ENCODE results near the gene KLK4. TPM values are rescaled to one million over a fixed set of nuclear protein-coding genes. Genes with fewer than 3 reads are reported as not detected.

KLK4 gene
- total RNA-seq, 4 donors from 2014 or later = 1.4 TPM; not detected in 3

- Histone ChIP-seq H3K4me3 (no peak overlapping the region), H3K36me3 (no peaks in the 10 kb centered on the region), H3K9me3 (no peaks in the 10 kb centered on the region), H3K27ac (no peak overlapping the region), H3K4me1 (no peaks in the 10 kb centered on the region), H3K27me3 (no peaks in the 10 kb centered on the region)
- no peak for TF ChIP-seq POLR2A (IDR thresholded peaks at IDR 0.05)
- TF ChIP-seq CTCF (IDR thresholded peaks at IDR 0.05) = no peak
- DNase-seq = no peak
Observed at GRCh38 chr19:50947123-50947522, 35.9 kb upstream of the KLK4 start.

- no peaks in the 10 kb centered on the region for H3K9me3 ChIP-seq
- H3K4me3 ChIP-seq = no peak overlapping the region
- no peaks in the 10 kb centered on the region for H3K4me1 ChIP-seq
- TF ChIP-seq POLR2A (IDR thresholded peaks at IDR 0.05) (no peak), CTCF (IDR thresholded peaks at IDR 0.05) (no peak)
- DNase-seq = no peak
- no peaks in the 10 kb centered on the region for H3K36me3 ChIP-seq
- H3K27ac ChIP-seq = no peak overlapping the region
- no peaks in the 10 kb centered on the region for H3K27me3 ChIP-seq
Observed at GRCh38 chr19:50944795-50945194, 33.6 kb upstream of the KLK4 start.

- H3K27me3 ChIP-seq = no peaks in the 10 kb centered on the region
- no peak for TF ChIP-seq CTCF (IDR thresholded peaks at IDR 0.05)
- no peak for TF ChIP-seq POLR2A (IDR thresholded peaks at IDR 0.05)
- DNase-seq = no peak
Observed at GRCh38 chr19:50943074-50943828, 32.1 kb upstream of the KLK4 start.

GRCh38 chr19:50939596-50939995, 28.4 kb upstream of the KLK4 start:
- H3K27ac ChIP-seq = no peak overlapping the region
- no peak overlapping the region for H3K4me3 ChIP-seq
- H3K9me3 ChIP-seq = peaks cover 0 to 5% (median 0%) of the 10 kb centered on the region in 4 donors
- H3K36me3 ChIP-seq = no peaks in the 10 kb centered on the region
- no peaks in the 10 kb centered on the region for H3K4me1 ChIP-seq
- H3K27me3 ChIP-seq = no peaks in the 10 kb centered on the region
- no peak for DNase-seq
- TF ChIP-seq POLR2A (IDR thresholded peaks at IDR 0.05) (no peak), CTCF (IDR thresholded peaks at IDR 0.05) (no peak)

More at GRCh38 chr19:50943074-50943828, 32.1 kb upstream of the KLK4 start:
- no peak overlapping the region for H3K27ac ChIP-seq
- peaks cover 0 to 5% (median 0%) of the 10 kb centered on the region in 4 donors for H3K9me3 ChIP-seq
- no peak overlapping the region for H3K4me3 ChIP-seq
- no peaks in the 10 kb centered on the region for H3K4me1 ChIP-seq
- no peaks in the 10 kb centered on the region for H3K36me3 ChIP-seq

- Histone ChIP-seq H3K9me3 (no peaks in the 10 kb centered on the region), H3K4me1 (no peaks in the 10 kb centered on the region), H3K4me3 (no peak overlapping the region), H3K27ac (no peak overlapping the region), H3K36me3 (no peaks in the 10 kb centered on the region), H3K27me3 (no peaks in the 10 kb centered on the region)
- DNase-seq = no peak
- no peak for TF ChIP-seq CTCF (IDR thresholded peaks at IDR 0.05)
- TF ChIP-seq POLR2A (IDR thresholded peaks at IDR 0.05) = no peak
Observed at GRCh38 chr19:50933640-50934039, 22.4 kb upstream of the KLK4 start.
